Epithelial cell of esophagus (primary cell): ENCODE data around the gene TAOK1.

Source experiments
- DNase-seq: peaks from one replicate; pipeline ENCODE4 v3.0.0; 2010; ENCODE audit warnings: low read depth
- H3K4me3 ChIP-seq: 2 replicates; pipeline ENCODE4 v1.5.1; 2011; ENCODE audit warnings: mild to moderate bottlenecking, low read length, control low read depth
- CTCF ChIP-seq: IDR thresholded peaks from 2 replicates; pipeline ENCODE4 v1.5.1; 2011; ENCODE audit warnings: low read depth, mild to moderate bottlenecking, low read length, control low read depth, inconsistent platforms; ENCODE audit not compliant: insufficient read depth; ENCODE audit errors: missing control alignments

TAOK1 gene

GRCh38 chr17:29573871-29574731 is 183.9 kb downstream of the TAOK1 start:
- no peak for TF ChIP-seq CTCF
- no peak for DNase-seq
- H3K4me3 ChIP-seq, result no peak overlapping the region

GRCh38 chr17:29574732-29575510 is 184.8 kb downstream of the TAOK1 start:
- no peak overlapping the region for H3K4me3 ChIP-seq
- no peak for DNase-seq
- TF ChIP-seq CTCF, result no peak

GRCh38 chr17:29575511-29576213 is 185.5 kb downstream of the TAOK1 start:
- TF ChIP-seq CTCF, result no peak
- no peak for DNase-seq
- no peak overlapping the region for H3K4me3 ChIP-seq

GRCh38 chr17:29576214-29577000 is 186.2 kb downstream of the TAOK1 start:
- DNase-seq, result no peak
- TF ChIP-seq CTCF, result no peak
- H3K4me3 ChIP-seq, result no peak overlapping the region

- TF ChIP-seq CTCF, result no peak
- DNase-seq, result no peak
- no peak overlapping the region for H3K4me3 ChIP-seq
These were observed 186.8 kb downstream of the TAOK1 start for GRCh38 chr17:29577001-29577370.
